IMR-90 (cell line): ENCODE data around the gene TJP1. TPM values are rescaled to one million over a fixed set of nuclear protein-coding genes. Genes with fewer than 3 reads are reported as not detected.

Experiments
- ATAC-seq: fragments of 200-7000 bp; cut with Tn5 transposase; 2 replicates; pipeline ENCODE4 v1.9.1; 2020; ENCODE audit warnings: low read depth, mild to moderate bottlenecking, moderate library complexity
- BruUV-seq: library from RNA; stranded (reverse); fragments of 400-500 nt; replicated peaks from 2 replicates; lab custom pipeline; 2021; lab: Mats Ljungman, UMichigan
- CTCF ChIA-PET: fragments of 300-600 bp; formaldehyde crosslinking; extraction: SDS; loops from one replicate; lab custom pipeline; 2021; ENCODE audit warnings: antibody characterized with exemption; lab: Yijun Ruan, JAX
- POLR2A ChIA-PET: fragments of 300-600 bp; sonication (Branson Sonifier 250); formaldehyde crosslinking; loops from one replicate; lab custom pipeline; 2022; ENCODE audit warnings: antibody characterized with exemption; ENCODE audit not compliant: unreplicated experiment; lab: Charles Lee
- DNase-seq: peaks from one replicate; pipeline ENCODE4 v3.0.0; 2013
- H2AFZ ChIP-seq: replicated peaks from 2 replicates; pipeline ENCODE3; 2013; ENCODE audit warnings: low read length, mild to moderate bottlenecking; ENCODE audit not compliant: poor library complexity
- H2AK5ac ChIP-seq: 2 replicates; pipeline ENCODE4 v1.6.1; 2013; ENCODE audit warnings: low read depth, low read length, inconsistent platforms
- H2AK9ac ChIP-seq: replicated peaks from 2 replicates; pipeline ENCODE3; 2013; ENCODE audit warnings: mild to moderate bottlenecking, low read depth, low read length, moderate library complexity; ENCODE audit not compliant: poor library complexity
- H2BK120ac ChIP-seq: 2 replicates; pipeline ENCODE4 v1.6.1; 2013; ENCODE audit warnings: low read depth, low read length, inconsistent platforms
- H2BK15ac ChIP-seq: 3 replicates; pipeline ENCODE4 v1.6.1; 2013; ENCODE audit warnings: low read depth, low read length, inconsistent platforms
- H2BK20ac ChIP-seq: 2 replicates; pipeline ENCODE4 v1.6.1; 2013; ENCODE audit warnings: low read depth, mild to moderate bottlenecking, inconsistent platforms, low read length, moderate library complexity
- H2BK5ac ChIP-seq: 2 replicates; pipeline ENCODE4 v1.6.1; 2013; ENCODE audit warnings: mild to moderate bottlenecking, low read depth, low read length, inconsistent platforms; ENCODE audit not compliant: poor library complexity, severe bottlenecking
- H3K14ac ChIP-seq: replicated peaks from 2 replicates; pipeline ENCODE4 v1.6.1; 2013; ENCODE audit warnings: low read depth, low read length, inconsistent platforms
- H3K18ac ChIP-seq: 2 replicates; pipeline ENCODE4 v1.6.1; 2013; ENCODE audit warnings: low read depth, low read length, control low read depth
- H3K23ac ChIP-seq: 2 replicates; pipeline ENCODE4 v1.6.1; 2013; ENCODE audit warnings: low read depth, low read length, inconsistent platforms
- H3K27ac ChIP-seq: 2 replicates; pipeline ENCODE4 v1.5.1; 2013; ENCODE audit warnings: mild to moderate bottlenecking, control low read depth, low read length; ENCODE audit not compliant: insufficient read depth
- H3K27me3 ChIP-seq: 2 replicates; pipeline ENCODE4 v1.6.1; 2013; ENCODE audit warnings: low read length; ENCODE audit not compliant: control insufficient read depth, insufficient read depth
- H3K36me3 ChIP-seq: 2 replicates; pipeline ENCODE4 v1.6.1; 2013; ENCODE audit warnings: low read length, mixed read lengths; ENCODE audit not compliant: control insufficient read depth, insufficient read depth
- H3K4ac ChIP-seq: 2 replicates; pipeline ENCODE4 v1.6.1; 2013; ENCODE audit warnings: low read depth, low read length, inconsistent platforms
- H3K4me1 ChIP-seq: 2 replicates; pipeline ENCODE4 v1.6.1; 2013; ENCODE audit warnings: low read length, mixed read lengths; ENCODE audit not compliant: control insufficient read depth, insufficient read depth
- H3K4me2 ChIP-seq: 2 replicates; pipeline ENCODE4 v1.6.1; 2013; ENCODE audit warnings: low read depth, mild to moderate bottlenecking, control low read depth, low read length, moderate library complexity
- H3K4me3 ChIP-seq: 2 replicates; pipeline ENCODE4 v1.5.1; 2013; ENCODE audit warnings: low read depth, mild to moderate bottlenecking, control low read depth, low read length, moderate library complexity; ENCODE audit not compliant: insufficient read depth
- H3K56ac ChIP-seq: 2 replicates; pipeline ENCODE4 v1.6.1; 2013; ENCODE audit warnings: low read length, inconsistent platforms; ENCODE audit not compliant: insufficient read depth; ENCODE audit errors: extremely low read depth
- H3K79me1 ChIP-seq, 2 experiments: 2 replicates each; pipeline ENCODE4 v1.6.1; 2013; ENCODE audit warnings: low read length in 2 of 2, inconsistent platforms in 1 of 2, low read depth in 1 of 2
- H3K9ac ChIP-seq: 2 replicates; pipeline ENCODE4 v1.6.1; 2013; ENCODE audit warnings: low read depth, low read length, control low read depth
- H3K9me1 ChIP-seq: 2 replicates; pipeline ENCODE4 v1.6.1; 2013; ENCODE audit warnings: low read length, inconsistent platforms; ENCODE audit not compliant: insufficient read depth
- H3K9me3 ChIP-seq: 2 replicates; pipeline ENCODE4 v1.6.1; 2013; ENCODE audit warnings: low read length; ENCODE audit not compliant: control insufficient read depth, insufficient read depth
- H4K20me1 ChIP-seq: 2 replicates; pipeline ENCODE4 v1.6.1; 2013; ENCODE audit warnings: low read length, inconsistent platforms; ENCODE audit not compliant: insufficient read depth
- H4K5ac ChIP-seq: 2 replicates; pipeline ENCODE4 v1.6.1; 2013; ENCODE audit warnings: mild to moderate bottlenecking, low read depth, low read length, control low read depth
- H4K8ac ChIP-seq, 2 experiments: 2 replicates each; pipeline ENCODE4 v1.6.1; 2013; ENCODE audit warnings: low read depth in 2 of 2, low read length in 2 of 2, control low read depth in 1 of 2, inconsistent platforms in 1 of 2
- H4K91ac ChIP-seq: 2 replicates; pipeline ENCODE4 v1.6.1; 2013; ENCODE audit warnings: low read depth, low read length, inconsistent platforms; ENCODE audit not compliant: insufficient read depth
- BHLHE40 ChIP-seq: fragments of 150-350 bp; IDR thresholded peaks from 2 replicates; pipeline ENCODE4 v1.6.1; 2016; ENCODE audit warnings: mild to moderate bottlenecking, low read depth, low read length
- CEBPB ChIP-seq: IDR thresholded peaks from 2 replicates; pipeline ENCODE4 v1.6.1; 2012; ENCODE audit warnings: low read depth, low read length, improper control_type of control experiment
- CHD1 ChIP-seq: IDR thresholded peaks from 2 replicates; pipeline ENCODE4 v1.6.1; 2012; ENCODE audit warnings: low read depth, low read length, improper control_type of control experiment
- CTCF ChIP-seq: conservative IDR thresholded peaks from 2 replicates; pipeline ENCODE4 v1.5.1; 2012; ENCODE audit warnings: mild to moderate bottlenecking, low read depth, low read length, improper control_type of control experiment
- FOS ChIP-seq: fragments of 150-350 bp; IDR thresholded peaks from 2 replicates; pipeline ENCODE4 v1.6.1; 2016; ENCODE audit warnings: low read depth, low read length
- MAFK ChIP-seq: IDR thresholded peaks from 2 replicates; pipeline ENCODE4 v1.6.1; 2012; ENCODE audit warnings: low read depth, low read length, improper control_type of control experiment
- POLR2A ChIP-seq: IDR thresholded peaks from 2 replicates; pipeline ENCODE4 v1.6.1; 2012; ENCODE audit warnings: mild to moderate bottlenecking, low read depth, low read length
- RCOR1 ChIP-seq: IDR thresholded peaks from 2 replicates; pipeline ENCODE4 v1.6.1; 2012; ENCODE audit warnings: mild to moderate bottlenecking, low read length, improper control_type of control experiment; ENCODE audit not compliant: insufficient replicate concordance
- RFX5 ChIP-seq: IDR thresholded peaks from 2 replicates; pipeline ENCODE4 v1.8.0; 2012; ENCODE audit warnings: low read depth, mild to moderate bottlenecking, low read length, moderate library complexity
- USF2 ChIP-seq: fragments of 150-350 bp; IDR thresholded peaks from 2 replicates; pipeline ENCODE4 v1.6.1; 2017; ENCODE audit warnings: mild to moderate bottlenecking, antibody characterized with exemption, low read length, low read depth
- WGBS, 2 experiments: methylation state at CpG; one replicate each; pipeline versions ENCODE4 v1.1.5 to v1.1.7; 2013; ENCODE audit warnings: missing lambda C conversion rate in 2 of 2; ENCODE audit not compliant: insufficient read length in 1 of 2; ENCODE audit errors: extremely low coverage in 2 of 2; 5-methylcytosine and 5-hydroxymethylcytosine counted together
- dilution Hi-C: fragments of 300-500 bp; cut with HindIII; formaldehyde crosslinking; loops from one replicate; pipeline ENCODE4 v1.14.3; 2018; ENCODE audit warnings: low sequenced_read_pairs; ENCODE audit not compliant: unreplicated experiment
- in situ Hi-C: fragments of 300-500 bp; cut with MboI; formaldehyde crosslinking; loops from 3 replicates; pipeline ENCODE4 v1.14.3; 2019; ENCODE audit warnings: low sequenced_read_pairs, inconsistent platforms, mixed read lengths
- intact Hi-C: fragments of 100-400 bp; cut with micrococcal nuclease; formaldehyde crosslinking; loops from 2 replicates; pipeline ENCODE4 v1.10.0; 2022
- polyA plus RNA-seq, 3 experiments: library from polyadenylated mRNA; depleted of rRNA; stranded (reverse); fragments of >200 nt; gene quantifications; 2 replicates each; pipeline ENCODE4 v1.2.3, GENCODE V29; 2012; ENCODE audit warnings: low replicate concordance in 1 of 3
- total RNA-seq: library from RNA; depleted of rRNA; stranded (reverse); fragments of >200 nt; gene quantifications from 2 replicates; pipeline ENCODE4 v1.2.3, GENCODE V29; 2012

Gene TJP1
- total and polyA plus RNA-seq, 2 of the 4 experiments (the other 2 are of a cell fraction), result 42.2 to 43.4 TPM

GRCh38 chr15:29866337-29866736, 44.1 kb upstream of the TJP1 start:
- H2BK5ac ChIP-seq, result no peak overlapping the region
- dilution Hi-C loops, result no loop called here
- BruUV-seq, result no TSS peak
- H3K9me1 ChIP-seq, result no peaks in the 10 kb centered on the region; the same call in 1 of the 2 replicates
- no peak overlapping the region for H3K56ac ChIP-seq
- H3K9me3 ChIP-seq, result no peaks in the 10 kb centered on the region; the same call in 1 of the 2 replicates
- no peaks in the 10 kb centered on the region for H3K36me3 ChIP-seq
- ChIA-PET CTCF (interaction anchor here (2.6 kb wide), 1 partner anchor 59 kb away, joined by 8 read pairs; no protein-coding TSS in a partner anchor), POLR2A (no interaction called here)
- H2AK9ac ChIP-seq, result no peak overlapping the region
- H4K20me1 ChIP-seq, result no peaks in the 10 kb centered on the region
- H3K27ac ChIP-seq, result no peak overlapping the region
- no CpG with 5 or more reads among the region's 1 CpG for WGBS, 2 experiments
- H3K18ac ChIP-seq, result no peak overlapping the region
- H4K8ac ChIP-seq, result no peak overlapping the region
- in situ Hi-C loops, result no loop called here
- H3K79me1 ChIP-seq, result no peaks in the 10 kb centered on the region
- H2AK5ac ChIP-seq, result no peak overlapping the region
- no peak overlapping the region for H2BK15ac ChIP-seq
- no peak overlapping the region for H4K5ac ChIP-seq
- H2AFZ ChIP-seq, result no peak overlapping the region
- TF ChIP-seq CHD1 (no peak), MAFK (no peak), FOS (no peak), USF2 (no peak), CTCF (no peak), RFX5 (no peak), RCOR1 (no peak), POLR2A (no peak), BHLHE40 (no peak), CEBPB (no peak)
- intact Hi-C loops, result loop anchor here (2.0 kb wide), 1 partner anchor 16 kb away; no protein-coding TSS in a partner anchor
- ATAC-seq (no peak), DNase-seq (no peak)
- H3K27me3 ChIP-seq, result no peaks in the 10 kb centered on the region
- H3K4me3 ChIP-seq, result no peak overlapping the region
- H3K9ac ChIP-seq, result no peak overlapping the region
- no peak overlapping the region for H2BK120ac ChIP-seq
- H3K4ac ChIP-seq, result no peak overlapping the region
- H3K23ac ChIP-seq, result no peak overlapping the region
- no peak overlapping the region for H4K91ac ChIP-seq
- no peak overlapping the region for H3K4me2 ChIP-seq
- H3K14ac ChIP-seq, result no peak overlapping the region
- no peak overlapping the region for H2BK20ac ChIP-seq
- 0 out of 2 replicates have a peak, but pooled peaks cover 2% of the 10 kb centered on the region for H3K4me1 ChIP-seq
